SHP77 treated with DMSO at 0.1 percent for 48 hours (cell line): Measurements from ENCODE around the gene AIDA.
"Not testable (repeated sequence)": the region's sequence is repeated elsewhere in the genome, so short reads cannot be mapped to it uniquely, and the experiment has no call there.

ENCODE experiments used
- DNase-seq: peaks from one replicate; lab custom pipeline; 2025; lab: John Stamatoyannopoulos, UW

AIDA gene, protein sequence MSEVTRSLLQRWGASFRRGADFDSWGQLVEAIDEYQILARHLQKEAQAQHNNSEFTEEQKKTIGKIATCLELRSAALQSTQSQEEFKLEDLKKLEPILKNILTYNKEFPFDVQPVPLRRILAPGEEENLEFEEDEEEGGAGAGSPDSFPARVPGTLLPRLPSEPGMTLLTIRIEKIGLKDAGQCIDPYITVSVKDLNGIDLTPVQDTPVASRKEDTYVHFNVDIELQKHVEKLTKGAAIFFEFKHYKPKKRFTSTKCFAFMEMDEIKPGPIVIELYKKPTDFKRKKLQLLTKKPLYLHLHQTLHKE

GRCh38 chr1:222712253-222713090 is at the start of gene AIDA, which contains the start of gene BROX:
Gene AIDA (minus strand): TSS chr1:222712491. CDS start chr1:222712317, 174 bp downstream.
Gene BROX (plus strand): TSS chr1:222712564. CDS start chr1:222715700, 3,136 bp downstream.
- DNase-seq: peak; percentile 66

GRCh38 chr1:222761083-222761482 is 48.8 kb upstream of the AIDA start:
- DNase-seq: no peak

- DNase-seq: no peak
Measured at GRCh38 chr1:222759451-222760035, 47.3 kb upstream of the AIDA start.

DNA sequence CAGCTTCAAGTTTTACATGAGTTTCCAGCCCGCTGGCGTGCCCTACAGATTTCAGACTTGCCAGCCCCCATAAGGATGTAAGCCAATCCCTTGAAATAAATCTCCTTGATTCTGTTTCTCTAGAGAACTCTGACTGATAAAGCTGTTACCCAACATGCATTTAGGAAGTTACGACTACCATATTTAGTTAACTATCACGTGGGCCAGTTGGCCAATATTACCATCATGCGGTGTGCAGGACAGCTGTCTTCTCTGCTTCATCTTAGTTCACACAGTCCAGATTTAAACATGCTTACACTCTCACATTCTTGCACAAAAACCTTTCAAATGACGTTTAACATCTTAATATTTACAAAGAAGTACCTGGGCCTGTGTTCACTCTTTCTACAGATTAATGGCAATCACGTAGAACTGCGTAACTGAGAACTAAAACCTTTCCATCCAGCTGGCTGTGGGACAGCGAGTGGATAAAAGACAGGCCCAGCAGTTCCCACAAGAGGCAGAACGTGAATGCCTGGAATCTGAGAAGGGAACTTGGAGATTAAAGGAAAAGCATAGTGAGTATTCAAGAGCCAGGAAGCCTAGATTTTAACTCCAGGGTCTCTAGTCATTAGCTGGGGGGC is 45.5 kb upstream of the AIDA start:
- no peak for DNase-seq

- no peak for DNase-seq
Measured at GRCh38 chr1:222754366-222755139, 42.3 kb upstream of the AIDA start.

GRCh38 chr1:222751255-222751654 is 39.0 kb upstream of the AIDA start:
- DNase-seq: no peak

GRCh38 chr1:222750651-222751050 is 38.4 kb upstream of the AIDA start:
- DNase-seq: no peak

GRCh38 chr1:222749927-222750326 is 37.6 kb upstream of the AIDA start:
- no peak for DNase-seq

- DNase-seq: not testable (repeated sequence)
Measured at GRCh38 chr1:222741630-222742457, 29.6 kb upstream of the AIDA start.

DNA sequence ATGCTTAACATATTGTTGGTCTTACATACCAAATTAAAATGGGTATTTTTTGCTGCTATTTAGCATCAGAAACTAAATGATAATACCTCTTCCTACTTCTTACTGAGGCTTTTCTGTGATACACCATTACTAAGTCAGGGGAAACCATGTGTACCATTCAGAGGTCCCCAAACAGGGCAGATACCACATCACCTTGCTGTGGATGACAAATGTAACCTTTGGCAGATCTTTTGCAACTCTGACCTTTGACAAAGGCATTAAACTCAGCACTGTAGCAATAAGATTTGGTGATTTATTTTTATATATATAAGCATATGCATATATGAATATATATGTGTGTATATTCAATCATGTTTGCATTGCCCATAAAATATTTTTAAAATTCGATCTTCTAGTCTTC is 27.6 kb upstream of the AIDA start:
- no peak for DNase-seq

- DNase-seq: no peak
Measured at GRCh38 chr1:222739465-222739864, 27.2 kb upstream of the AIDA start.

GRCh38 chr1:222736972-222737371 is 24.7 kb upstream of the AIDA start, which contains the start of gene FAM177B:
Gene FAM177B (plus strand): TSS chr1:222737202. CDS start chr1:222746546, 9,344 bp downstream.
- DNase-seq: no peak

DNA sequence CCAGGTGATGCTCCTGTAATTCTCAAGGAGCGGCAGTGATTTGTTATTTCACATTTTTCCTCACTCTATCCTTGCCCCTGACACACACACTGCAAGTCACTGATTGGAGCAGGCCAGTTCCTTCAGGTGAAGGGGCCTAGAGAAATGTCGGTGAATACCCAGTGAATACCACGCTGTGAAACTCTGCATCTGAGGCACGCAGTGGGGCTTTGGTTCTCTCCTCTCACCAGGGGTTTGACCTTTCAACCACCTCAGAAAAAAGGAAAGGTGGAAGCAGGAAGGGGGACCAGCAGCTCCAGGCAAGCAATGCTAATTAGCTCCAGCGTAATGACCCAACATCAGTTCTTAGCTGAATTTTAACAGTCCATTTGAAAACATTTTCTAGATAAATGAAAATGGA is 24.2 kb upstream of the AIDA start:
- DNase-seq: no peak

GRCh38 chr1:222734740-222735139 is 22.4 kb upstream of the AIDA start:
- DNase-seq: no peak

DNA sequence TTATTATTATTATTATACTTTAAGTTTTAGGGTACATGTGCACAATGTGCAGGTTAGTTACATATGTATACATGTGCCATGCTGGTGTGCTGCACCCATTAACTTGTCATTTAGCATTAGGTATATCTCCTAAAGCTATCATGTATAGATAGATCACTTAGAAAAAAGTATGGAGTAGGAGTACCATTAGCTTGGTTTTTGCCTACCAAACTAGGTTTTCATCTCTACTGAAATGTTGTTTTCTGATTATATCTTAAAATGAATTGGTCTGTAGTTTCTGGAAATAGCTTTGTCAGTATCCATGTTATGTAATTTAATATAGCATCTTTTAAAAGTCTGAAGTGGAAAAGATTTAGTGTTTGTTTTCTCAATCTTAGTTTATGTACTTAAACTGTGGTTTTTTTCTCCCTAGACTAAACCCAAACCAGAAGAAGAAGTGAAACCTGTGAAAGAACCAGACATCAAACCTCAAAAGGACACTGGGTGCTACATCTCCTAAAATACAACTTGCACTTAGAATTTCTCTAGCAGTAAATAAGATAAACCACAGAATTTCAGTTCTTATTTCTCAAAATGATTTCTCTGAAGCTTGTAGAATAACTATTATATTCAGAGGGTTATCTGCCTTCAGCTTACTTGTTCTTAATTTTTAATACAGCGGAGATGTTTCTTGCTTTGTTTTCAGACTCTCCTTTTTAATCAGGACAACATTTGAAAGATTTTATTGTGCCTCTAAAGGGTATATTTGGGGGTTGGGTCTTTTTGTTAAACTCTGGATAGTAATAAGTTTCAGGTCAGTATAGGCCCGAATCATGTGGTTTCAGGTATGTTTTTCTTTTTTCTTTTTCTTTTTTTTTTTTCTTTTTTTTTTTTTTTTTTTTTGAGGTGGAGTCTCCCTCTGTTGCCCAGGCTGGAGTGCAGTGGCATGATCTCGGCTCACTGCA is 20.2 kb upstream of the AIDA start:
- no peak for DNase-seq

- no peak for DNase-seq
Measured at GRCh38 chr1:222730866-222731265, 18.6 kb upstream of the AIDA start.

DNA sequence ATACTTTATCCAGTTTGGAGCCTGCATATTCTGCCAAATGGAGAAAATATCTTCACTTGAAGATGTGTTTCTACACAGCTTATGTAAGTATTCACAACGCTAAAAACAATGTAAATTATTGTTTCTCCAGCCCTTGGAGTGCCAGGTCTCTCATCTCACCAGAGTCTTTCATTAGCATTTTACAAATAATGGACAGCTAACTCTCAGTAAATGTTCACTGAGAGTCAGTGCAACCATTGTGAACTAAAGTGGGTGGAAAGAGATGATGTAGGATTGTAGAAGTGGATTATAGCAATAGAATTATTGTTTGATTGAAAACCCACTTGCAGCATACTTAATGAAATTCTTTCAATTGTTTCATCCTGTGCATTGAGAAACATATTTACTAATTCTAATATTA is 16.5 kb upstream of the AIDA start:
- DNase-seq: no peak

DNA sequence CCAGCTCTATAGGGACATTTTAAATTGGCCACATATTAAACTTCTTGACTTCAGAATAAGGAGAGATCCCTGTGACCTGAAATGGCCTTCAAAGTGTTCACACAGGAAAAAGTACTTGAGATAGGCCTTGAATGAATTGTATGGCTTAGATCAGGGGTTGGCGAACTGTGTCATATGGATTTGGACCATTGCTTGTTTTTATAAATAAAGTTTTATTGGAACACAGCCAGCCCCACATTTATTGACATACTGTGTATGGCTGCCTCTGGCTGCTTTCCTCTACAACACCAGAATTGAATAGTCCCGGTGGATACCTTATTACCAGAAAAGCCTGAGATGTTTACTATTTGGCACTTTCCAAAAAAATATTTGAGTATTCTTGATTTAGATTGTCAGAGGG is 4.1 kb upstream of the AIDA start:
- no peak for DNase-seq
